OCI-LY3 (cell line): ENCODE data around the gene HCST.
A peak's percentile ranks its signal among the peaks of the same experiment; 100 is the strongest.

Source experiments
- CTCF ChIP-seq: fragments of 200-600, 300-600 bp; sonication (generic); IDR thresholded peaks from 2 replicates; pipeline ENCODE4 v1.5.1; 2014; ENCODE audit warnings: antibody characterized with exemption, low read length, low read depth
- EZH2phosphoT487 ChIP-seq: fragments of 200-600 bp; shearing (Covaris generic); IDR thresholded peaks from 2 replicates; pipeline ENCODE4 v1.6.1; 2018; ENCODE audit warnings: antibody characterized with exemption, mixed run types, low read depth

- TF ChIP-seq CTCF (peak; percentile 16; the same call in 1 of the 2 replicates), EZH2phosphoT487 (no peak)
Measured at GRCh38 chr19:35931874-35932202, 29.5 kb downstream of the HCST start.
